ENCODE measurements around the gene GPR150. TPM values are rescaled to one million over a fixed set of nuclear protein-coding genes. Genes with fewer than 3 reads are reported as not detected.

The GPR150 gene
- total RNA-seq, 1 experiment from 2014 or later, result not detected

Other genes starting within 250 kb of the GPR150 start
- not detected in 2 replicates for gene FAM81B, start 228.7 kb upstream of the GPR150 start, total RNA-seq (2014; rRNA removed; shearing (Covaris generic))
- gene SKIC3, start 65.1 kb upstream of the GPR150 start, total RNA-seq (2014; rRNA removed; shearing (Covaris generic)), result 65.4 and 71.6 TPM in 2 replicates
- gene ARSK, start 65.0 kb upstream of the GPR150 start, total RNA-seq (2014; rRNA removed; shearing (Covaris generic)), result 13.8 and 15.7 TPM in 2 replicates
- gene RFESD, start 26.7 kb downstream of the GPR150 start, total RNA-seq (2014; rRNA removed; shearing (Covaris generic)), result 1.2 and 1.4 TPM in 2 replicates
- gene SPATA9, start 62.9 kb downstream of the GPR150 start, total RNA-seq (2014; rRNA removed; shearing (Covaris generic)), result 1.7 and 1.8 TPM in 2 replicates
- gene RHOBTB3, start 111.2 kb downstream of the GPR150 start, total RNA-seq (2014; rRNA removed; shearing (Covaris generic)), result 194 and 212 TPM in 2 replicates
- gene GLRX, start 202.6 kb downstream of the GPR150 start, total RNA-seq (2014; rRNA removed; shearing (Covaris generic)), result 17.7 and 21.4 TPM in 2 replicates